ENCODE results near the gene ADGRD1.

The ADGRD1 gene

DNA sequence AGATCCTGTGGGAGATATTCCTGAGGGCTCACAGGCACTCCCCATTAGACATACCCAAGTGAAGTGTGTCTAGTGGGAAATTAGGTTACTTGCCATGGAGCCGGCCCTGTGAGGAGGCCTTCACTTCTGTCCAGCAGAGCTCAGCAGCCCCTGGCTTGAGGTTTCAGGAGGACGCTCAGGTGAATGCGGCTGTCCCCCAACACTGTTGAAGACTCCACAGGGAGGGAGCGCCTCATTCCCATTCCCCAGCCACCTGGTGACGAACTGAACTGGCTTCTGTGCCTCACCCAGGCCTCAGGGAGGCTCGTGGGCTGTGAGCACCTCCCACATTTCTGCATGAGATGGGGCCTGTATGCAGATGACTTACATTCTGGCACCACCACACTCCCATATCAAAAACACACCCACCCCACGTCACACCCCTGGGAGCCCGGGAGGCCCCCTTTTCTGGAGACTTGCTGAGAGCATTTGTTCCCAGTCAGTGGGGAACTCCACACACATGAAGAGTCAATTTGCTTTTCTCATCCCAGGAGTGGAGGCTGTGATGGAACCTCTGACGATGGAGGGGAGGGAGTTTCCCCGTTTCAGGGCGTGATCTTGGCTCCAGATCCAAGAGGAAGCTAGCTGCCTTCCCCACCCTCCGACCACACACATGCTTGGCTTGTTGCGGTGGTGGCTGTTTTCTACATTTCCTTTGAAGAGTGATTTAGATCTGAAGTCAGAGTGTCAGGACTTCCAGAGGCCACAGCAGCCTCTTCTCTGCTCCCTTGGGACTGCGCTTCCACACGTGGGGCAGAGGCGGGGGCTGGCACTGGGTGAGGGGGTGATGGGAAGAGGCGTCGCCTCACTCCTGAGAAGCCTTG lies 120.7 kb downstream of the ADGRD1 start:
- peak; percentile 80 for DNase-seq (ENCODE audit: low spot score)

DNA sequence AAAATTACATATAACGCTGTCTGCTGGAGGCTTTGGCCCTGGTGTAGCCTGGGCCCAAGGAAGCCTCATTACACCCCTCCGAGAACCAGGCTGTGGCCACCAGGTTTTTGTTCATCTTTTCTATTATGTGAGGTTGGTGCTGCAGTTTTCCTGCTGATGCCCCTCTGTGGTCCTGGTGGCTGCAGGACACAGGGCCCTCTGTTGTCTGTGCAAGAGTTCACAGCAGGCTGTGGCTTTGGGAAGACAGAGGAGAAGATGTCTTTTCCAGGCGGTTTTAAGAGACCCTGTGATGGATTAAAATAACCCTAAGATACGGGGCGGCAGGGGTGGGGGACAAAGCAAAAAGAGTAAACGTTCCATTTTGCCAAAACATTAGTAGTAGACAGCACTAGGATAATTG lies 121.5 kb downstream of the ADGRD1 start:
- no peak for DNase-seq (ENCODE audit: low spot score)

DNA sequence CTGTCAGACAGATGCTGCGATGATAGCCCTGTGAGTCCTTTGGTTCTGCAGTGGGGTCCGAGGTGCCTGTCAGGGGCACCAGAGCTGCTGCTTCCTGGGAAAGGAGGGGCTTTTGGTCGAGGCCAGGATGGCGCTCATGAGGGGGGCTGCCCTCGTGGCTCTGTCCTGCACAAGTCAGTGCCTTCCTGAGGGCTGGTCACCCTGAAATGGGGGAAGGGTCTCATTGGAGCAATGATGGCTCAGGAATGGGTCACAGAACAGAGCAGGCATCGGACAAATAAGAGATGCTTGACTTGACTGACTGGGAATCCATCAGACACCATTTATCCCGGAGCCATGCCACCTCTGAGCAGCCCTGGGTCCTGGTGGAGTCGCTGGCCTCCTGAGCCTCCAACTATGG lies 121.9 kb downstream of the ADGRD1 start:
- no peak for DNase-seq (ENCODE audit: low spot score)

DNA sequence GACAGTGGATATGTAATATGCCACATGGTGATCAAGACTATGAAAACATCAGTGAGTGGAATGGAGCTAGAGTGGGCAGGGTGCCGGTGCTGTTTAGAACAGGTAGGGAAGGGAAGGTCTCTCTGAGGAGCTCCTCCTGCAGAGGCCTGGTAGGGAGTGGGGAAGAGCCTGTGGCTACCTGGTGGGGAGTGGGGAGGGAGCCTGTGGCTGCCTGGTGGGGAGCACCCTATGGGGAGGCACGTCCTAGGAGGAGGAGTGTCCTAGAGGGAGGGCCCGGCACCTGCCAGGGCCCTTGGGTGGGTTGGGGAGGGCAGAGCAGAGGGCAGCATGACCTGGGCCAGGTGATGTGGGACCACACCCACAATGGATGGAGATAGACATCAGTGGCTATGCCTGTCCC lies 122.6 kb downstream of the ADGRD1 start:
- no peak for DNase-seq (ENCODE audit: low spot score)

DNA sequence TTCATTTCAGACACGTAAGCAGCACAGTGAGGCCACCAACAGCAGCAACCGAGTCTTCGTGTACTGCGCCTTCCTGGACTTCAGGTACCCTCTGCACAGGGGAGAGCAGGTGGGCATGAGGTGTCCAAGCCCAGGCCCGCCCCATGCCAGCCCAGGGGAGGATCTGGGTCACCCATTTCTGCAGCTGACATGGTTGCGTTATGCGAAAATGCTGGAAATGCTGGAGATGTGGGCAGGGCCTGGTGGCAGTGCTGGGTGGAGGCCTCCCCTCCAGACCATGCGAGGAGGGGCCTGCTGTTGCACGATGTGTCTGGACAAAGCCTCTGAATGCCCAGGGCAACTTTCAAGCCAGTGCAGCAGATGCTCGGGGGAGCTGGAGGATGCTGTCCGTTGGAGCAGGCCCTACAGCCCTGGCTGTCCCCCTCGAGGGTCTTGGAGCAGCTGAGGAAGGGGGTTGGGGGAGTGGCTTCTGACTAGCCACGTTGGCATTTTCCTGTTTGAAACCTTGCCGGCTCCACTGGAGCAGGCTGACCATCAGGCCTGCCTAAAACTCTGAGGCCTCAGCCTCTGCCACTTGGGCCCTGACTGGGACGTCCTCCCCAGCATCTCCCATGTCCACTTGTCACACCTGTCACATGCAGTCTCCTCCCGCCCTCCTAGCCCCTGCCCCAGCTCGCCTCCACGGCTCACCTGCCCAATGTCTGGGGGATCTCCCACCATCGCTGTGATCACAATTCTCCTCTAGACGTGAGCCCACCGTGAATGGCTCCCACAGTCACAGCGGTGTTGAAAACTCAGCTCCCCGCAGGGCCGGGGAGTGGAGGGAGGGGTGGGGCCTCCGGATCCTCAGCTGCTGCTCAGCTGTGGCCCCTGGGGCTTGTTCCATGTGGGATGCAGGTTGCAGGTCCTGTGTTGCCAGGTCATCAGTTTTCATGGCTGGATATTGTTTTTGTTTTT lies 123.4 kb downstream of the ADGRD1 start:
- no peak for DNase-seq (ENCODE audit: low spot score)

DNA sequence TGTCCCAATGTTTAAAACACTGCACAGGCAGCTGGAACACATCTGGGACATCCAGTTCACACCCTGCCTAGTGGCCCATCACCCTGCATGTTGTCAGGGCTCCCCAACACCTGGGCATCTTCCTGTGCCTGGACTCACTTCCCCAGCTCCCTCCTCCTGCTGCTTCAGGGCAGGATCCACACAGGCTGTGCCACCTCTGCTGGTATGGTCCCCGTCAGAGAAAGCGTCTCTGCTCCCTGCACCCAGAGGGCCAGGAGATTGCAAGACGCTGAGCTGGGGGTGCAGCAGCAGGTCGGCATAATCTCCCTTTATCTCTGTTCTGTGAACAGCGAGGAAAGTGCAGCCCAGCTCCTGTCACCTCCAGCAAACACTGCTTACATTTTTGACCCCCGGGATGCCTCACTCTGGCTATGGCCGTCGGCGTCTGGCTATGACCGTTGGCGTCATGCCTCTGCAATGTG lies 124.3 kb downstream of the ADGRD1 start:
- DNase-seq (ENCODE audit: low spot score) = no peak

DNA sequence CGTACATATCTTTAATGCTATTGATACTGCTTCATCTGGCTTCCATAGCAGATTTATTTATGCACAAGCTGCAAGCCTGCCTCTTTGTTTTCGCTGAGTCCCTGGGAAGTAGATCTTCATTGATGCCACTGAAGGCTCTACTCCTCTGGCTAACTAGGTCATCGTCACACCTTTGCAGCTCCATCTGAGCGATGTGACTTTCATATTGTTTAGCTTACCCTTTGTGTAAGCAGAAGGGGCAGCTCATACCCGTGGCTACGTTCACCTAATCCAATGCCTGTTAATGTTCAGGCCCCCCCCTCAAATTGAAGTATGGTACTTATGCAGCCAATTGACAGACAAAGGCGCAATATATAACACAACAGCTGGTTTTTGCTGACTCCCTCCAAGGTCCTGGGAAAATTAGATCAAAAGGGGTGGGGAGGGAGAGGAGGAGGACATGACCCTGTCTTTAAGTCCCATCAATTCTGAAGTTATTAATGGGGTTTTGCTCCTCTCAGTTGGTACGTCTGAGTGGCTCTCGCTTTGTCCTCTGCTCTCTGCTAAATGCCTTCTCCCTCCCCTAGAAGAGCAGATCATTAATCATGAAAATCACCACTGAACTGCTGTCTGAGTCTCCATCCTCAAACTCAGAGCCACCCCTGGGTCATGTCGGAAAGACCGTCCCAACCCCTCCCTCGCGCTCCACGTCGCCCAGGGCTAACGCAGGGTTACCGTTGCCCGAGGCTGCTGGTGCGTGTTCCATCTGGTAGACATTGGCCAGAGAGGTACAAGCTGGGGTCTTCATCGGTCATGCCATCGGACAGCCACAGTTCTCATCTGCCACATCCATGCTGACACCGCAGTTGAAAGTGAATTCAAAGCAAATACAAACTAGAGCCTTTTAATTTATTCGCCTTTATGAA lies 128.8 kb downstream of the ADGRD1 start:
- no peak for DNase-seq (ENCODE audit: low spot score)

DNA sequence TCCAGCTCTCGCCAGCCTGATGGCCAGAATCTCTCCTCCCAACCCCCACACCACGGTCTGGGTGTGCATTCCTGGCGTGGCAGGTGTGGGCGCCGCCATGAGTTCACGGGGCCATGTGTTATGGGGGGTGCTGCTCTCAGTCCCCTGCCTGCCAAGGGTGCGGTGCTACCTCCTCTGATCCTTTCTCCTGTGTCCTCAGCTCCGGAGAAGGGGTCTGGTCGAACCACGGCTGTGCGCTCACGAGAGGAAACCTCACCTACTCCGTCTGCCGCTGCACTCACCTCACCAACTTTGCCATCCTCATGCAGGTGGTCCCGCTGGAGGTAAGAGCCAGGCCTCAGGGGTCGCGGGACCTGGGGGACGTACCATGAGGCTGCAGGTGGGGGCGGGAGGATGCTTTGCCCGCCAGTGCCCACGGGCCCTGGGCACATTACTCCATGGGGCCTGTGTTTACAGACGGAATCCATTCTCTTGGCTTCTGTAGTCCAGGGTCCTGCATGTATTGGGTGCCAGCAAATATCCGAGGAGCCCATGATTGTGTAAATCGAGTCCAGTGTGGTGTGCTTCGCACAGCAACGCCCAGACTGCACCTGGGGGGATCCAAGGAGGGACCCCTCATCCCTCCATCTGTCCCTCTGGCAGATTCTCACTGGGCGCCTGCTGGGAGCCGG lies 130.8 kb downstream of the ADGRD1 start:
- no peak for DNase-seq (ENCODE audit: low spot score)

DNA sequence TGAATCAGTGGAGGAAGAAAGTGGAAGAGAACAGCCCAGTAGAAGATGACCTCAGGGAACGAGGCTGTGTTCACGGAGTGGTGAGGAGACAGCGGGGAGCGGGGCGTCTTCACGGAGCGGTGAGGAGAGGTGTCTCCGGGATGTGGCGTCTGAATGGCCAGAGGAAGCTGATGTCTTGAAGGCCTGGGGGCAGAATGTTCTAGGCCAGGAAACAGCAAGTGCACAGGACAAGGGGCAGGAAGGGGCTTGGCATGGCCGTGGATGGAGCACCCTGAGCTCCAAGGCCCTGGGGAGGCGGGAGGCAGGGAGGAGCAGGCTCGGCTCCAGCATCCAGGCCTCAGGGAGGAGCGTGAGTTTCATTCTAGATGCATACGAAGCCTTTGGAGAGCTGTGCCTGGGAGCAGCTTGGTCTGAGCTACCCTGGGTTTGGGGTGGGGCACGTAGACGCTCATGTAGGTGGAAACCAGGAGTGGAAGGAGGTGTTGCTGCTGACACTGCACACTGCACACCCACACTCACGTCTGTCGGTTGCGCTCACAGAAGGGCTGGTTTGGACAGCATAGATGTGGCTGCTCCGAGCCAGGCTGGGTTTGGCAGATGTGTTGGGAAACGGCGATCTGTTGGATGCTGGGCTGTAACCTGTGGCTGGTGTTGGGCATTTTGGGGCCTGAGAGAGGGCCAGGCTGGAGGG lies 131.6 kb downstream of the ADGRD1 start:
- DNase-seq (ENCODE audit: low spot score) = no peak

DNA sequence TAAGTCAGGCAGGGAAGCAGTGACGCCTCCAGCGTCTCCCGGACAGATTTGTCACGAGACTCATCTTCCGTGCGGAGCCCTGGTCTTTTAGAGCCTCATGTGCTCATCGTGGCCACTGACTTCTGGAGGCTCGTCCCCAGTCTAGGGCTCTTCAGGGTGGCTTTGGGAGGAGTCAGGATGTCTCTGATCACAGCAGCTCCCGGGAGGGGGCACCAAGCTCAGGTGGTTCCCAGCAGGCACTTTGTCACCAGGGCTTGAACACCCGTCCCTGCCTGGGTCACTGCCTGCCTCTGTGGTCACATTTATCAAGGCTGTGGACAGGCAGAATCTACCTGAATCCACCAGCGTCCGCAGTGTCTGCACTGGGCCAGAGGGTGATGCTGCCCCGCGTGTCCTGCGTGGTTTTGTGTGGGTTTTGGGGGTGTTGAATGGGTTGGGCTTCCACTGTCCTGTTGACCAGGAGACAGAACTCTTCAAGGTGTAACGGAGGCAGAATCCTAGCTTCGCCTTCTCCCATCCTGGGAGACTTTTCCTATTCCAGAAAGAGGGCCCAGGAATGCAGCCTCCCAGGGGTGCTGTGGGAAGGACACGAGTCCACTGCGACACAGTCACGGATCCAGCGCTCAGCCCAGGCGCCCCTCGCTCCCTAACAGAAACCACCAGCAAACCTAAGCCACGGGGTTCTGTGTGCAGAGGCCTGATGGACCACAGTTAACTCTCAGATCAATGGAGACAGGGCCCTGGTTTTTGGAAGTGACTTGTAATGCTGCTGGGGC lies 132.3 kb downstream of the ADGRD1 start:
- DNase-seq (ENCODE audit: low spot score) = no peak

DNA sequence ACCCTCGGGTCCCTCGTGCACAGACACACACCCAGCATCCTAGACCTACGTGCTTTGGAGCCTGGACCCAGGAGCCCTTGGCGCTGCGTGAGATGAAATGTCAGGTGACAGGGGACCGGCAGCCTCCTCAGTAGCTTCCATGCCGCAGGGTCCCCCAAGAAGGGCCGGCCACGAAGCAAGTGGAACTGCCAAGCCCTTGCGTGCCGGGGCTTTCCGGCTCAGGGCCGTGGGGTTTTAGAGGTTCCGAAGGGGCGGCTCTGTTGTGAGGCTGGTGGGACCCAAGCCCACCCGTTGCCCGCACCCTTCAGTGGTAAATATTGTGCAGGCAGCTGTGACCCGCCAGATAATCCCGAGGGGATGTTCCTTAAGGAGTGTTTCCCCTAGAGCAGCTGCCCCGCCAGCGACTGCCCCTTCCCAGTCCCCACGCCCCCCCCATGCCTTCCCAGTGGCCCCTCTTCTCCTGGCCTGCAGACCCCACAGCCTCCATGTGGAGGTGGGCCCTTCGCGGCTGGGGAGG lies 133.7 kb downstream of the ADGRD1 start:
- DNase-seq (ENCODE audit: low spot score) = no peak

DNA sequence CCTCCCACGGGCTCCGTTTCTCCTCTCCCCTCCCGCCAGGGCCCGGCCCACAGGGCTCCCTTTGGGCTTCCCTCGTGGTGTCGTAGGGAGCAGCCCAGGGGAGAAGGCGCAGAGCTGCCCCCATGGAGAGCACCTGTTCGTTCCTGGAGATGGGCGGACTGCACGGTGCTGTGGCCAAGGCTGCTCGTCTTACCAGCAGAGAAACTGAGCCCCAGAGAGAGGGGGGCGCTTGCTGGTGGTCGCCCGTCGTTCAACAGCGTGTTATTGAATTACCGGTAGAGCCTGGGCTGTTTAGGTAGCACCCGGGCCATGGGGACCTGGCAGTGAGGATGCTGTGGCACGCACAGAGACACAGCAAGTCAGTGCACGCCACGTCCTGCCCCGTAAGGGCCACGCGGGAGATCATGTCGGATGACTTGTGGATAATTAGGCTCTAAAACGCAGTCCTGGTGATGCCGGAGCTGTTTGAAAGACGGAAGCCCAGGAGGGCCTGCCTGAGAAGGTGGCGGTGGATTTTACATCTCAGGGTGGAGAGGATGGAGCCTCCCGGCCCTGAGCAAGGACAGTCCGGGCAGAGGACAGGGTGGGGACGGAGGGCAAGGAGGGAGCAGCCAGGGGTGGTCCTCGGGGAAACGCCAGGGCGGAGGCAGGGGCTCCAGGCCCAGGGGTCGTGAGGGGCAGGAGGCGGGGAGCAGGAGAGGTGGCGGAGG lies 134.4 kb downstream of the ADGRD1 start:
- no peak for DNase-seq (ENCODE audit: low spot score)

DNA sequence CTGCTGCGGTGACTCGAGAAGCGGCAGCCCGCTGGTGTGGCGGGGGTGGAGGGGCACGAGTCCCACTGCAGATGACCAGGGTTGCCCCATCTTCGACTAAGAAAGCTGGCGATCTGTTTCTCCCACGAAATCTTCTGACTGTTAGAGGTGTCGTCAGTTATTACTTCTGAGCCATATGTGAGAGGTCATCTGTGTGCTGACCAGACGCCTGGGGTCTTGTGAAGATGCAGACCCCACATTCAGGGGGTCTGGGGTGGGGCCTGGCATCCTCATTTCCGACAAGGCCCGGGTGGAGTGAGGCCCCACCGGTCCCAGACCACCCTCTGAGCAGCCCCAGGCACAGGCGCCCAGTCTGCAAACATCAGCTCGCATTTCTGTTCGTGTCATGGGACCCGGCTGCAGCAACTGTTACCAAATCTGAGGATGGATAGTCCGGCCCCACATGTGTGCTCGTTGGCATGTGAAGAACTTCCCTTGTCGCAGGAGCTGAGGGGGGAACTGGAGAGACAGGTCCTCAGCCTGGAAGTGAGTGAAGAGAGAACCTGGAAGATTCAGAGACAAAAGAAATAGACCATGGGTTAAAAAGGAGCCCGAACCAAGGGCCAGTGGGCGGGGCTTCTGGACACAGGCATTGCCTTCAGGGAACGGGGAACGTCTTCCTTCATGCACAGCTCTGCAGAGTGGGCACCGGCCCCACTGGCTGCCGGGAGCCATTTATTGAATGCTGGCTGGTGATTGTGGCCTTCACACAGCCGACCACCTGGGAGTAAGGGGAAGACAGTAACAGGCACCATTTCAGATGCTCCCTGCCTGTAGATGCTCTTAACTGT lies 135.2 kb downstream of the ADGRD1 start:
- DNase-seq (ENCODE audit: low spot score) = no peak

DNA sequence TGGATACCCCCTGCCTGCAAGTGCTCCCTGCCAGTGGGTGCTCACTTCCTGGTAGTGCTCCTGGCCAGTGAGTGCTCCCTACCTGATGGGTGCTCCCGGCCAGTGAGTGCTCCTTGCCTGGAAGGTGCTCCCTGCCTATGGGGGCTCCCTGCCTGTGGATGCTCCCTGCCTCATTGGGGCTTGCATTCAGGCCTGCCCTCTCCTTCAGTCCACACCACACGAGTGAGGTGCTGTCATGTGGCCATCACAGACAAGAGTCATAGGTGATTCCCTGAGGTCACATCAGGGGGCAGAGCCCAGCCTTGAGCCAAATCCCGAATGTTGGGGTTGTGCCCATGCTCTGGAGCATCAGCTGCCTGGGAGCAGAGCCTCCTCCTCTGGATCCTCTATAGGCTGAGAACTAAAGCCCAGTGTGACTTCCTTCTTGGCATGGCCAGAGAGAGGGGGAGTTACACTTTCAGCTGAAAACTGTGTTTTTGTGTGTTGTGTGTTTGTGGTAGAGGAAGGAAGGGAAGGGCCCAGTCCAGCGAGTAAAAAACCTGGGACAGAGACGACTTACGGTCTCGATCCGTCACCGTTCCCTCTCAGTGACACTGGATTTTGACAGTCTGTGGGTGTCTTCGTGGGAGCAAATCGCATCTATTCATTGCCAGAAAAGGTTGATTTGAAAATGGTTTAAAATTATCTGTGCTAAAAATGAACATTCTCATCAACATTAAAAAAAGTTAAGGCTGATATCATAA lies 136.0 kb downstream of the ADGRD1 start:
- DNase-seq (ENCODE audit: low spot score) = no peak

DNA sequence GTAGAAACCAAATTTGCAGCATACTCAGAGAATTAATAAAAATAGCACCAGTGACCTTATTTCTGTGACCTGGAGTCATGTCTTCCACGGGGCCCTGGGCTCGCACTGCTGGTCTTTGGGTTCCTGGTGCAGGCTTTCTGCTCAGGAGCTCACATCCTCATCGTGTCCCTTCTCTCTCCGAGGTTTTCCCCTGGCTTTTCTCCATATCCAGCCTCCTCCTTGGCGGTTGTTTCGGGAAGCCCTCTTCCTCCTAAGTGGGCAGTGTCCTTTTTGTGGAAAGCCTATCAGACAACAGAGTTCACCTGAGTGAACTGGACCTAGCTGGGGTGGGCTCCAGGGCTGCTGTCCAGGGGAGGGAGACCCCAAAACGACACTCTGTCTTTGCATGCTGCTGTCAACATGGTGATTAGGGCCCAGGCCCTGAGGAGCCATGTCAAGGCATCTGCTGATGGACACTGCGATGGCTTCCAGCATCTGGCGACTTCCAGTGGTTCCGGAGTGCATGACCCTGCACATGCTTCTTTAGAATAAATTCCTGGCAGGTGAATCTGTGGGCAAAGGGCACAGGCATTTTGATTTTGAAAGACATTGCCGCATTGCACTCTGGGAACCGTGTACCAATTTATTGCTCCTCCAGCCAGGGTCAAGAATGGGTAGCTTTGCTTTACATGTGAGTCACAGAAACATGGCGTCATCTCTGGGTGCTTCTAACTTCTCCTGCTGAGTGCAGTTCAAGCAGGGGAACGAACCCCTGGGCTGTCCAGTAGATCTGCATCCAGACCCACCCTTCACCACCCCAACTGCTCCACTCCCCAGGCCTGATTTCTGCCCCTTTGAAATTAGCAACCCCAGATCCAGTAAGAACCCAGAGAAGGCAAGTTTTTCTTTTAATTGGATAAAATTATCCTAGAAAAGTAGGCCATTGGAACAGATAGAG lies 136.8 kb downstream of the ADGRD1 start:
- DNase-seq (ENCODE audit: low spot score) = no peak

DNA sequence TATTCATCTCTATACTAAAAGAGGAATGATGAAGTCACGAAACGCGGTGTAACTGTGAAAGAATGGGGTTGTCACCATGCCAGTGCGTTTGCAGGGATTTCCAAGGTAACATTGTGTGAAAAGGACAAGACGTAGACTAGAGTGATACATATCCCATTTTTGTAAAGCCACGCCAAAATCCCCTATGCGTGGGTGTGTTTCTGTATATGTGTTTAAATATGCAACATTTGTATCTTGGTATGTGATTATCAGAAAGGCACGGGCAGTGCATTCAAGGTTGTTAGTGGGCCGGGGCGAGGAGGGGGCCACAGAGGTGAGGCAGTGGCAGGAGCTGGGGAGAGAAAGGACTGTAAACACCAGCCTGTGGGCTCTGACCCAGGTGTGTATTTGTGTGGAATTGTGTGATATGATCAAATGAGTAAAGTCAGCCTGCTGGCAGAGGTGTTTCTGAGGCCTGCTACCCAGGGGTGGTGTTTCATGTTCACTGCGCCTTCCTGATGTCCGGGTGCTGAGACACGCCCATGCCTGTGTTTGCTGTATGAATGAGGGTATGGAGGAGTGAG lies 137.8 kb downstream of the ADGRD1 start:
- no peak for DNase-seq (ENCODE audit: low spot score)

Measured in GM03348 (cell line).